Mesenchymal stem cell (in vitro differentiated cells and primary cell): Measurements from ENCODE around the gene CCER1.

Experiments used
- DNase-seq: peaks from one replicate; pipeline ENCODE4 v3.0.0-alpha.2; 2013
- H2AFZ ChIP-seq: one replicate; pipeline ENCODE4 v1.6.1; 2013; ENCODE audit warnings: low read depth, mild to moderate bottlenecking, control low read depth, inconsistent platforms, low read length, moderate library complexity
- H2AK5ac ChIP-seq: 2 replicates; pipeline ENCODE4 v1.6.1; 2013; ENCODE audit warnings: low read length, moderate library complexity, mild to moderate bottlenecking, inconsistent platforms; ENCODE audit not compliant: severe bottlenecking
- H2BK120ac ChIP-seq: one replicate; pipeline ENCODE4 v1.6.1; 2013; ENCODE audit warnings: low read depth, mild to moderate bottlenecking, inconsistent platforms, low read length, moderate library complexity
- H2BK12ac ChIP-seq, 2 experiments: one replicate each; pipeline ENCODE4 v1.6.1; 2013; ENCODE audit warnings: inconsistent platforms in 2 of 2, low read length in 2 of 2, mild to moderate bottlenecking in 2 of 2, moderate library complexity in 2 of 2, control low read depth in 1 of 2
- H2BK15ac ChIP-seq: one replicate; pipeline ENCODE4 v1.6.1; 2013; ENCODE audit warnings: mild to moderate bottlenecking, low read depth, inconsistent platforms; ENCODE audit not compliant: poor library complexity, severe bottlenecking
- H2BK5ac ChIP-seq: 2 replicates; pipeline ENCODE4 v1.6.1; 2013; ENCODE audit warnings: low read depth, mild to moderate bottlenecking, low read length, control low read depth, inconsistent platforms; ENCODE audit not compliant: poor library complexity, severe bottlenecking
- H3K14ac ChIP-seq, 2 experiments: one replicate each; pipeline ENCODE4 v1.6.1; 2013; ENCODE audit warnings: inconsistent platforms in 2 of 2, low read length in 2 of 2, control low read depth in 1 of 2, mild to moderate bottlenecking in 1 of 2, moderate library complexity in 1 of 2
- H3K18ac ChIP-seq, 2 experiments: one replicate each; pipeline ENCODE4 v1.6.1; 2013; ENCODE audit warnings: inconsistent platforms in 2 of 2, low read length in 2 of 2, control low read depth in 1 of 2, low read depth in 1 of 2, mild to moderate bottlenecking in 1 of 2
- H3K23ac ChIP-seq, 2 experiments: one replicate each; pipeline ENCODE4 v1.6.1; 2013; ENCODE audit warnings: inconsistent platforms in 2 of 2, low read length in 2 of 2, mild to moderate bottlenecking in 2 of 2, moderate library complexity in 2 of 2, control low read depth in 1 of 2
- H3K27ac ChIP-seq: 2 replicates; pipeline ENCODE4 v1.5.1; 2013; ENCODE audit warnings: mild to moderate bottlenecking, moderate library complexity, low read length, control low read depth, inconsistent platforms; ENCODE audit not compliant: poor library complexity, severe bottlenecking
- H3K27me3 ChIP-seq, 2 experiments: 2 replicates each; pipeline versions ENCODE4 v1.6.1 to v1.7.0; 2013; ENCODE audit warnings: low read length in 2 of 2, mild to moderate bottlenecking in 2 of 2, moderate library complexity in 2 of 2, control low read depth in 1 of 2, inconsistent platforms in 1 of 2; ENCODE audit not compliant: control insufficient read depth in 1 of 2, insufficient read depth in 1 of 2
- H3K36me3 ChIP-seq, 2 experiments: 2 replicates each; pipeline versions ENCODE4 v1.6.1 to v1.7.0; 2013; ENCODE audit warnings: low read length in 2 of 2, control low read depth in 1 of 2, inconsistent platforms in 1 of 2, low read depth in 1 of 2, mild to moderate bottlenecking in 1 of 2; ENCODE audit not compliant: insufficient read depth in 2 of 2, control insufficient read depth in 1 of 2
- H3K4ac ChIP-seq, 2 experiments: one replicate each; pipeline ENCODE4 v1.6.1; 2013; ENCODE audit warnings: inconsistent platforms in 2 of 2, low read length in 2 of 2, mild to moderate bottlenecking in 2 of 2, moderate library complexity in 2 of 2, control low read depth in 1 of 2, low read depth in 1 of 2
- H3K4me1 ChIP-seq: 2 replicates; pipeline ENCODE4 v1.6.1; 2013; ENCODE audit warnings: low read depth, low read length, control low read depth; ENCODE audit not compliant: control insufficient read depth, insufficient read depth
- H3K4me2 ChIP-seq: 2 replicates; pipeline ENCODE4 v1.6.1; 2013; ENCODE audit warnings: low read length, mild to moderate bottlenecking, inconsistent platforms; ENCODE audit not compliant: poor library complexity, severe bottlenecking
- H3K4me3 ChIP-seq, 2 experiments: 2 replicates each; pipeline versions ENCODE4 v1.5.1 to v1.7.0; 2013; ENCODE audit warnings: low read length in 2 of 2, mild to moderate bottlenecking in 2 of 2, control low read depth in 1 of 2, low read depth in 1 of 2; ENCODE audit not compliant: insufficient read depth in 1 of 2
- H3K79me1 ChIP-seq: replicated peaks from 2 replicates; pipeline ENCODE4 v1.6.1; 2013; ENCODE audit warnings: mild to moderate bottlenecking, control low read depth, low read length, inconsistent platforms; ENCODE audit not compliant: poor library complexity, severe bottlenecking
- H3K9ac ChIP-seq: 2 replicates; pipeline ENCODE4 v1.7.0; 2013; ENCODE audit warnings: mild to moderate bottlenecking, low read length, moderate library complexity
- H3K9me3 ChIP-seq: 2 replicates; pipeline ENCODE4 v1.7.0; 2013; ENCODE audit warnings: mild to moderate bottlenecking, low read length; ENCODE audit not compliant: control insufficient read depth
- H4K8ac ChIP-seq: one replicate; pipeline ENCODE4 v1.6.1; 2013; ENCODE audit warnings: inconsistent platforms, mild to moderate bottlenecking, low read length, moderate library complexity
- H4K91ac ChIP-seq: one replicate; pipeline ENCODE4 v1.6.1; 2013; ENCODE audit warnings: mild to moderate bottlenecking, low read length, inconsistent platforms
- WGBS: methylation state at CpG from one replicate; pipeline ENCODE4 v1.1.7; 2013; ENCODE audit warnings: mixed read lengths; 5-methylcytosine and 5-hydroxymethylcytosine counted together

Gene CCER1

GRCh38 chr12:90970911-90971310, 15.9 kb upstream of the CCER1 start:
- no peak overlapping the region for H3K23ac ChIP-seq
- H3K27me3 ChIP-seq, result no peaks in the 10 kb centered on the region
- H3K27ac ChIP-seq, result no peak overlapping the region
- H2BK12ac ChIP-seq, result no peak overlapping the region
- H3K9ac ChIP-seq, result no peak overlapping the region
- no peak overlapping the region for H3K4me3 ChIP-seq
- H2AK5ac ChIP-seq, result no peak overlapping the region
- H3K4me2 ChIP-seq, result no peak overlapping the region
- H3K9me3 ChIP-seq, result no peaks in the 10 kb centered on the region
- no peaks in the 10 kb centered on the region for H3K79me1 ChIP-seq
- H4K8ac ChIP-seq, result no peak overlapping the region
- no peak overlapping the region for H3K18ac ChIP-seq
- H4K91ac ChIP-seq, result no peak overlapping the region
- H3K4me1 ChIP-seq, result no peaks in the 10 kb centered on the region
- no peak overlapping the region for H2AFZ ChIP-seq
- no peak overlapping the region for H2BK15ac ChIP-seq
- H3K36me3 ChIP-seq, result no peaks in the 10 kb centered on the region
- no peak overlapping the region for H3K4ac ChIP-seq
- no peak overlapping the region for H3K14ac ChIP-seq
- no peak for DNase-seq
- H2BK120ac ChIP-seq, result no peak overlapping the region
- no peak overlapping the region for H2BK5ac ChIP-seq

GRCh38 chr12:90970471-90970870, 15.5 kb upstream of the CCER1 start:
- DNase-seq, result no peak
- Histone ChIP-seq H2BK12ac (no peak overlapping the region), H3K9ac (no peak overlapping the region), H3K27me3 (no peaks in the 10 kb centered on the region), H3K27ac (no peak overlapping the region), H3K4me3 (no peak overlapping the region), H3K36me3 (no peaks in the 10 kb centered on the region), H2BK120ac (no peak overlapping the region), H3K14ac (peak overlapping the region in 1 of 2 experiments; percentile 61), H2BK15ac (no peak overlapping the region), H3K4me1 (no peaks in the 10 kb centered on the region), H3K4ac (peak overlapping the region in 1 of 2 experiments; percentile 28), H4K8ac (no peak overlapping the region), H2AK5ac (no peak overlapping the region), H2BK5ac (no peak overlapping the region), H3K79me1 (no peaks in the 10 kb centered on the region), H3K18ac (no peak overlapping the region), H3K23ac (no peak overlapping the region), H4K91ac (no peak overlapping the region), H3K9me3 (no peaks in the 10 kb centered on the region), H3K4me2 (no peak overlapping the region), H2AFZ (no peak overlapping the region)

- H3K4me2 ChIP-seq, result no peak overlapping the region
- no peak overlapping the region for H3K4me3 ChIP-seq
- H3K4ac ChIP-seq, result no peak overlapping the region
- DNase-seq, result no peak
- H4K91ac ChIP-seq, result no peak overlapping the region
- no peak overlapping the region for H2BK15ac ChIP-seq
- no peaks in the 10 kb centered on the region for H3K4me1 ChIP-seq
- no peak overlapping the region for H2BK120ac ChIP-seq
- H3K9ac ChIP-seq, result no peak overlapping the region
- no peak overlapping the region for H3K14ac ChIP-seq
- H2BK12ac ChIP-seq, result no peak overlapping the region
- 100% methylated on average over 1 of the region's 2 CpGs for WGBS
- no peak overlapping the region for H2AK5ac ChIP-seq
- H3K9me3 ChIP-seq, result no peaks in the 10 kb centered on the region
- H3K36me3 ChIP-seq, result no peaks in the 10 kb centered on the region
- H3K27ac ChIP-seq, result no peak overlapping the region
- no peak overlapping the region for H2BK5ac ChIP-seq
- H4K8ac ChIP-seq, result no peak overlapping the region
- H3K23ac ChIP-seq, result no peak overlapping the region
- no peak overlapping the region for H2AFZ ChIP-seq
- H3K27me3 ChIP-seq, result no peaks in the 10 kb centered on the region
- H3K79me1 ChIP-seq, result no peaks in the 10 kb centered on the region
- no peak overlapping the region for H3K18ac ChIP-seq
Observed at GRCh38 chr12:90969851-90970250, 14.9 kb upstream of the CCER1 start.

GRCh38 chr12:90969346-90969745, 14.4 kb upstream of the CCER1 start:
- H3K4me1 ChIP-seq, result no peaks in the 10 kb centered on the region
- WGBS, result no CpG with 5 or more reads among the region's 1 CpG
- H3K23ac ChIP-seq, result no peak overlapping the region

More at GRCh38 chr12:90969346-90969745, 14.4 kb upstream of the CCER1 start:
- DNase-seq, result no peak
- no peak overlapping the region for H3K4me3 ChIP-seq
- H2BK15ac ChIP-seq, result no peak overlapping the region
- no peaks in the 10 kb centered on the region for H3K9me3 ChIP-seq
- H2BK12ac ChIP-seq, result no peak overlapping the region
- H3K36me3 ChIP-seq, result no peaks in the 10 kb centered on the region
- H3K14ac ChIP-seq, result no peak overlapping the region
- no peak overlapping the region for H3K9ac ChIP-seq
- no peak overlapping the region for H2AFZ ChIP-seq
- H3K79me1 ChIP-seq, result no peaks in the 10 kb centered on the region
- H2BK120ac ChIP-seq, result no peak overlapping the region
- H3K18ac ChIP-seq, result no peak overlapping the region
- H3K27me3 ChIP-seq, result no peaks in the 10 kb centered on the region
- H2BK5ac ChIP-seq, result no peak overlapping the region
- H3K4me2 ChIP-seq, result no peak overlapping the region
- H2AK5ac ChIP-seq, result no peak overlapping the region
- no peak overlapping the region for H4K91ac ChIP-seq
- H3K4ac ChIP-seq, result no peak overlapping the region
- no peak overlapping the region for H3K27ac ChIP-seq
- no peak overlapping the region for H4K8ac ChIP-seq
